ENCODE measurements around the gene PDE4D.

DNA sequence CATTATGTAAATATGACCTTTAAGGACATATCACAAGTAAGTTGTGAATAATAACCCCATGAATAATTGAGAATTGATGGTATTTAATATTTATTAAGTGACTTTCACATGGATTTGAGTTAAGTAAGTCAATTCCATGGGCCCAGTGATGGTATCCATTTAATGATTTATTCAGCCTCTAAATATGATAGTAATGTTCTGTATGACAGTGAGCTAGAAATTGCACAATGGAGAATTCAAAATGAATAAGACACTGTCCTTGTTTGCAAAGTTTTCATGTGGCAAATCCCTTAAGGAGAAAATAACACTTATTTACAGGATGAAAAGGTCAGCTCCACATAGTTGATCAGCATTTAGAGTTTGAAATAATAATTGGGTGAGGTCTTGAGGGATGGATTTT is 160.7 kb downstream of the PDE4D start:
- no peak for TF ChIP-seq POLR2A (IDR thresholded peaks at IDR 0.05)
- TF ChIP-seq, protein P1, sequence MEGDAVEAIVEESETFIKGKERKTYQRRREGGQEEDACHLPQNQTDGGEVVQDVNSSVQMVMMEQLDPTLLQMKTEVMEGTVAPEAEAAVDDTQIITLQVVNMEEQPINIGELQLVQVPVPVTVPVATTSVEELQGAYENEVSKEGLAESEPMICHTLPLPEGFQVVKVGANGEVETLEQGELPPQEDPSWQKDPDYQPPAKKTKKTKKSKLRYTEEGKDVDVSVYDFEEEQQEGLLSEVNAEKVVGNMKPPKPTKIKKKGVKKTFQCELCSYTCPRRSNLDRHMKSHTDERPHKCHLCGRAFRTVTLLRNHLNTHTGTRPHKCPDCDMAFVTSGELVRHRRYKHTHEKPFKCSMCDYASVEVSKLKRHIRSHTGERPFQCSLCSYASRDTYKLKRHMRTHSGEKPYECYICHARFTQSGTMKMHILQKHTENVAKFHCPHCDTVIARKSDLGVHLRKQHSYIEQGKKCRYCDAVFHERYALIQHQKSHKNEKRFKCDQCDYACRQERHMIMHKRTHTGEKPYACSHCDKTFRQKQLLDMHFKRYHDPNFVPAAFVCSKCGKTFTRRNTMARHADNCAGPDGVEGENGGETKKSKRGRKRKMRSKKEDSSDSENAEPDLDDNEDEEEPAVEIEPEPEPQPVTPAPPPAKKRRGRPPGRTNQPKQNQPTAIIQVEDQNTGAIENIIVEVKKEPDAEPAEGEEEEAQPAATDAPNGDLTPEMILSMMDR (IDR thresholded peaks at IDR 0.05): no peak
